ENCODE measurements around the gene SCN2A. TPM values are rescaled to one million over a fixed set of nuclear protein-coding genes. Genes with fewer than 3 reads are reported as not detected.

SCN2A gene
- total RNA-seq, 2 experiments from 2014 or later = not detected

GRCh38 chr2:165369898-165370296, 130.7 kb downstream of the SCN2A start:
- DNase-seq (no peak), ATAC-seq (no peak)
- H3K4me1 Mint-ChIP-seq (ENCODE audit: low read depth) = no peaks in the 10 kb centered on the region
- H3K27ac Mint-ChIP-seq = no peak overlapping the region
- H3K36me3 Mint-ChIP-seq (ENCODE audit: low read depth) = no peaks in the 10 kb centered on the region
- H3K27me3 Mint-ChIP-seq = no peaks in the 10 kb centered on the region
- ChIA-PET CTCF (no interaction called here), POLR2A (no interaction called here)
- intact Hi-C loops (cut with micrococcal nuclease) = no loop called here
- H3K9me3 Mint-ChIP-seq = no peaks in the 10 kb centered on the region
- TF ChIP-seq, protein P1, sequence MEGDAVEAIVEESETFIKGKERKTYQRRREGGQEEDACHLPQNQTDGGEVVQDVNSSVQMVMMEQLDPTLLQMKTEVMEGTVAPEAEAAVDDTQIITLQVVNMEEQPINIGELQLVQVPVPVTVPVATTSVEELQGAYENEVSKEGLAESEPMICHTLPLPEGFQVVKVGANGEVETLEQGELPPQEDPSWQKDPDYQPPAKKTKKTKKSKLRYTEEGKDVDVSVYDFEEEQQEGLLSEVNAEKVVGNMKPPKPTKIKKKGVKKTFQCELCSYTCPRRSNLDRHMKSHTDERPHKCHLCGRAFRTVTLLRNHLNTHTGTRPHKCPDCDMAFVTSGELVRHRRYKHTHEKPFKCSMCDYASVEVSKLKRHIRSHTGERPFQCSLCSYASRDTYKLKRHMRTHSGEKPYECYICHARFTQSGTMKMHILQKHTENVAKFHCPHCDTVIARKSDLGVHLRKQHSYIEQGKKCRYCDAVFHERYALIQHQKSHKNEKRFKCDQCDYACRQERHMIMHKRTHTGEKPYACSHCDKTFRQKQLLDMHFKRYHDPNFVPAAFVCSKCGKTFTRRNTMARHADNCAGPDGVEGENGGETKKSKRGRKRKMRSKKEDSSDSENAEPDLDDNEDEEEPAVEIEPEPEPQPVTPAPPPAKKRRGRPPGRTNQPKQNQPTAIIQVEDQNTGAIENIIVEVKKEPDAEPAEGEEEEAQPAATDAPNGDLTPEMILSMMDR (IDR thresholded peaks at IDR 0.05) = no peak
- no peak overlapping the region for H3K4me3 Mint-ChIP-seq

- intact Hi-C loops (cut with micrococcal nuclease) = no loop called here
- H3K4me1 Mint-ChIP-seq (ENCODE audit: low read depth) = no peaks in the 10 kb centered on the region
- no peak for DNase-seq
- ChIA-PET CTCF (no interaction called here), POLR2A (no interaction called here)
- TF ChIP-seq, protein P1 (IDR thresholded peaks at IDR 0.05) = no peak
- H3K9me3 Mint-ChIP-seq = no peaks in the 10 kb centered on the region
- no peak overlapping the region for H3K4me3 Mint-ChIP-seq
- no peaks in the 10 kb centered on the region for H3K27me3 Mint-ChIP-seq
- no peaks in the 10 kb centered on the region for H3K36me3 Mint-ChIP-seq (ENCODE audit: low read depth)
- no peak overlapping the region for H3K27ac Mint-ChIP-seq
- no peak for ATAC-seq
These were observed 132.1 kb downstream of the SCN2A start for GRCh38 chr2:165371356-165371755.

DNA sequence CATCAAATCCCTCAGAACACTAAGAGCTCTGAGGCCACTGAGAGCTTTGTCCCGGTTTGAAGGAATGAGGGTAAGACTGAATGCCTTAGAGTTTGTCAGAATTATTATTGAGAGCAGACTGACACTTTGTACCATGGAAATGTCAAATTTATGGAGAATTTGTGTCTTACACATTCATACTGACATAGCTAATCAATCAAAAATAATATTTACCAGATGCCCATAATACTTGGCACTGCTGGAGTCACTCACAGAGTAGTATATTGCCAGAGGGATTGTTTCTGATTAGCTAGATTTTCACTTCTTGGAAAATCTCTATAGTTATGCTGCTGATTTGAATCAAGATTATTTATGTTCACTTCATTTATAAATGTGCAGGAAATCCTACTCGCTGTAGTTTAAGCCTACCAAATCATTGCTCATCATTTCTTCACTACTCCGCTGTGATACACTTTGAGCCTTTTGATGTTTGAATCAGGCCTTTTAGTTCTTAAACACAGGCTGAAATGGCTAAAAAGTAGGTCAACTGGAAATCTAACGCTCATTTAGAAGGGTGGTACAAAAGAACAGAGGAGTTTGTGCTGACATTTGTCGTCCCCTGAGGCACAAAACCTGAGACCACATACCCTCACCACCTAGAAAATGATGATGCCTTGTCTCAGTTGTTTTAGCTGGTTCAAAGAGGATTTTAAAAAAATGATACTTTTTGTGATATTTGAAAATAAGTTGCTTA, 134.2 kb downstream of the SCN2A start:
- Mint-ChIP-seq H3K27ac (no peak overlapping the region), H3K36me3 (ENCODE audit: low read depth) (no peaks in the 10 kb centered on the region), H3K4me3 (no peak overlapping the region), H3K27me3 (no peaks in the 10 kb centered on the region), H3K9me3 (no peaks in the 10 kb centered on the region), H3K4me1 (ENCODE audit: low read depth) (no peaks in the 10 kb centered on the region)
- no peak for ATAC-seq
- ChIA-PET POLR2A (no interaction called here), CTCF (no interaction called here)
- DNase-seq = no peak
- intact Hi-C loops (cut with micrococcal nuclease) = no loop called here
- TF ChIP-seq, protein P1 (IDR thresholded peaks at IDR 0.05) = no peak

- H3K27ac Mint-ChIP-seq = no peak overlapping the region
- no peaks in the 10 kb centered on the region for H3K9me3 Mint-ChIP-seq
- DNase-seq (no peak), ATAC-seq (no peak)
- ChIA-PET POLR2A (no interaction called here), CTCF (no interaction called here)
- intact Hi-C loops (cut with micrococcal nuclease) = no loop called here
- TF ChIP-seq, protein P1 (IDR thresholded peaks at IDR 0.05) = no peak
- no peak overlapping the region for H3K4me3 Mint-ChIP-seq
- no peaks in the 10 kb centered on the region for H3K4me1 Mint-ChIP-seq (ENCODE audit: low read depth)
- H3K36me3 Mint-ChIP-seq (ENCODE audit: low read depth) = no peaks in the 10 kb centered on the region
- H3K27me3 Mint-ChIP-seq = peaks cover 2% of the 10 kb centered on the region
These were observed 137.4 kb downstream of the SCN2A start for GRCh38 chr2:165376571-165376975.

- Mint-ChIP-seq H3K9me3 (no peaks in the 10 kb centered on the region), H3K27ac (no peak overlapping the region), H3K4me3 (no peak overlapping the region), H3K4me1 (ENCODE audit: low read depth) (no peaks in the 10 kb centered on the region), H3K36me3 (ENCODE audit: low read depth) (no peaks in the 10 kb centered on the region), H3K27me3 (peaks cover 2% of the 10 kb centered on the region)
- CTCF ChIA-PET = no interaction called here
- TF ChIP-seq, protein P1 (IDR thresholded peaks at IDR 0.05) = no peak
- DNase-seq = no peak
- ATAC-seq = no peak
- POLR2A ChIA-PET = no interaction called here
- intact Hi-C loops (cut with micrococcal nuclease) = no loop called here
These were observed 143.1 kb downstream of the SCN2A start for GRCh38 chr2:165382362-165382761.

Measured in activated CD8-positive, alpha-beta T cell treated with anti-CD3 and anti-CD28 coated beads for 36 hours (primary cell).